MM.1S (cell line): Measurements from ENCODE around the gene CDX1.

ENCODE experiments used
- EZH2phosphoT487 ChIP-seq: fragments of 300-600 bp; sonication (generic); IDR thresholded peaks from 2 replicates; pipeline ENCODE4 v1.6.1; 2018; ENCODE audit warnings: antibody characterized with exemption, low read length
- TF ChIP-seq, protein P1 (sequence below): fragments of 300-600 bp; sonication (generic); IDR thresholded peaks from 2 replicates; pipeline ENCODE4 v1.5.1; 2016; ENCODE audit warnings: antibody characterized with exemption, low read length, mixed read lengths

DNA sequence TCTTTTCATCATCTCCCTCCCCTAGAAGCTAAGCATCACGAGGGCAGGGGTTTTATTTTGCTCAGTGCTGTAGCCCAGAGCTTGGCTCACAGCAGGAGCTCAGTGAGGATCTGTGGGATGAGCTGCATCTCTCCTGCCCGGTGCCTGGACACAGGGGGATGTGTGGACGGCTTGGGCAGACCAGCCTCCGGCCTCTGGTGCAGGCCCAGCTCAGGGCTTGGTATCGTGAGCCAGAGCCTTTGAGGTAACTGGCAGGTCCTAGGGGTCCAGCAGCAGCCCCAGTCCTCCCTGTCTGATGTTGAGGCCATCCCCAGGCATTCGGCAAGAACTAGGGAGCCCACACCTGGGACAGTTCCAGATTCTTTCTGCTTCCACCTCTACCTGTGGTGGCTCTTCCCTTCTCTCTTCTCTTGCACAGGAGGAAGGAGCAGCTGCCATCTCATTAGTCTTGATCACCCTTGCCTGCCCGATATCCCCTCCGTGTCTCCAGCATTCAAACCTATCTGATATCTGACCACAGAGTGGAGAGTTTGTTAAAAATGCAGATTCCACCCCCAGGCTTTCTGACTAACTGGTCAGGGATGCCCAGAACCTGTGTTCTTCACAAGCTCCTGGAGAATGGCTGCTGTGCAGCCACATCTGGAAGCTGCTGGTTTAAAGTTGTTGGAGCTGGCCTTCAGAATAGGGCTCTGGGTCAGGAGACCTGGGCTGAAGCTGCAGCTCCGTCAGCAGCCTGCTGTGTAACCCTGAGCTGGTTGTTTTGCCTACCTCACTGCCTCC lies 15.4 kb downstream of the CDX1 start:
- TF ChIP-seq EZH2phosphoT487, result no peak
- TF ChIP-seq, protein P1, sequence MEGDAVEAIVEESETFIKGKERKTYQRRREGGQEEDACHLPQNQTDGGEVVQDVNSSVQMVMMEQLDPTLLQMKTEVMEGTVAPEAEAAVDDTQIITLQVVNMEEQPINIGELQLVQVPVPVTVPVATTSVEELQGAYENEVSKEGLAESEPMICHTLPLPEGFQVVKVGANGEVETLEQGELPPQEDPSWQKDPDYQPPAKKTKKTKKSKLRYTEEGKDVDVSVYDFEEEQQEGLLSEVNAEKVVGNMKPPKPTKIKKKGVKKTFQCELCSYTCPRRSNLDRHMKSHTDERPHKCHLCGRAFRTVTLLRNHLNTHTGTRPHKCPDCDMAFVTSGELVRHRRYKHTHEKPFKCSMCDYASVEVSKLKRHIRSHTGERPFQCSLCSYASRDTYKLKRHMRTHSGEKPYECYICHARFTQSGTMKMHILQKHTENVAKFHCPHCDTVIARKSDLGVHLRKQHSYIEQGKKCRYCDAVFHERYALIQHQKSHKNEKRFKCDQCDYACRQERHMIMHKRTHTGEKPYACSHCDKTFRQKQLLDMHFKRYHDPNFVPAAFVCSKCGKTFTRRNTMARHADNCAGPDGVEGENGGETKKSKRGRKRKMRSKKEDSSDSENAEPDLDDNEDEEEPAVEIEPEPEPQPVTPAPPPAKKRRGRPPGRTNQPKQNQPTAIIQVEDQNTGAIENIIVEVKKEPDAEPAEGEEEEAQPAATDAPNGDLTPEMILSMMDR, result no peak
